Measurements from ENCODE around the gene EPB41L5.
A peak's percentile ranks its signal among the peaks of the same experiment; 100 is the strongest.

Gene EPB41L5

DNA sequence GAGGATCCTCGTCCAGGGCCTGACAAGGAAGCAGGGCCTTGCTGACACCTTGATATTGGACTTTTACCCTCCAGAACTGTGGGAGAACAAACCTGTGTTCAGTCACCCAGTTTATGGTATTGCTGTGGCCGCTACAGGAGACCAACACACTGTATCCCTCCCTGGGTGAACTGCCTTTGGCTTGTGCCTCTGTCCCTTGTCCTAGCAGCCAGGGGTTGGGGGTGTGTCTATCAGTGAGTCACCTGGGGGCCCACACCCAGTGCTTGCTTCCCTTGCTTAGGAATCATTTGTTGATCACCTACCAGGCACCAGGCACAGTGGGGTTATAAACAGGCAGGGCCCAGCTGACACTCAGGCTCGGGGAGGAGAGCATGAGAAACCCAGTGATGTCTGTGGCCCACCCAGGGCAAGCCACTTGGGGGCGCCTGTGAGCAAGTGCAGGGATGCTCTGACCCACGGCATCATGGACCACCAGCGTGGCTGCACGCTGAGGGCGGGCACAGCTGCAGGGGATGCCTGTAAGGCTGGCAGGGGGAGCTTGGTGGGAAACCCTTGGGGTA is 193.2 kb downstream of the EPB41L5 start:
- Histone ChIP-seq H3K4me2 (ENCODE audit: low read length) (no peak overlapping the region), H3K27me3 (ENCODE audit: control insufficient read depth, insufficient read depth, low read length) (no peaks in the 10 kb centered on the region), H3K9ac (ENCODE audit: low read depth, low read length) (no peak overlapping the region), H3K4me3 (ENCODE audit: low read length) (no peak overlapping the region), H3K4me1 (ENCODE audit: control insufficient read depth, insufficient read depth, low read length) (no peaks in the 10 kb centered on the region), H3K36me3 (ENCODE audit: insufficient read depth, low read length) (no peaks in the 10 kb centered on the region), H3K9me3 (replicated peaks; ENCODE audit: low read length) (no peaks in the 10 kb centered on the region)

DNA sequence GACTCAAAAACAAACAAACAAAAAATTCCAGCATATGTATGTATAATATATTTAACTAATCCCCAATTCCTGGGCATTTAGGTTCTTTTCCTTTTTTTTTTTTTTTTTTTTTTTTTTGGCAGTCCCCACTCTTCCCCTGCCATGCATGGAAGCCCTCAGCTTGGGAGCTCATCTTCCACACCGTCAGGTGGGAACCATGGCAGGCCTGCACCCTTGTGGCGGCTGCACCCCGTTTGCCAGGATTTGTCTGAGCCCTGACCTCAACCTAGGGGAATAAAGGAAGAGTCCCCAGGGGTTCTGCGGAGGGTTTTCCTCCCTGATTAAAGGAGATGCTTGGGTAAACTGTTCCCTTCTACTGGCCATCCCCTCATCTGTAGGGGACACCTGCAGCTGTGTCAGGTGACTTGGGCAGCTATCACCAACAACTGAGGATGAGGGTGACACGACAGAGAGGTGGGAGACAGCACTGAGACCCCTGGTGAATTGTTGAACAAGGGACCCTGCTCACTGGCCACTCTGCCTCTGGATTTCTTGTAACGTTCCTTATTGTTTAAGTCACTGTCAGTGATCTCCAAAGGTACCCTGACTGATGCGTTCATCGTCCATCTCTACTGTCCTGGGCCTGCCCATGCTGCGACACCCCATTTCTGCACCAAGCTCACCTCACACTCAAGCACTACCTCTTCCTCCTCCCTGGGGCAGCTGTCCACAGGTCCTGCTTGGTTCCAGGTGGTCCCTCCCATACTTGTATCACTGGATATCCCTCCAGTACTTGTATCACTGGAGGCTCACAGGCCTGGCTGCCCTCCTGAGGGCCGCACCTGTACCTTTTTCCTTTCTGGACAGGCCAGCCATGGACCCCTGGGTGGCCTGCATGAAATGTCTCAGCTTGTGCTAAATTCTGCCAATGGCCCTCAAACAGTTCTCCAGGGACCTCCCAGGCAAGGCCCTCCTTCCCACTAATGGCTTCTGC is 195.8 kb downstream of the EPB41L5 start:
- no peaks in the 10 kb centered on the region for H3K9me3 ChIP-seq (replicated peaks; ENCODE audit: low read length)
- no peaks in the 10 kb centered on the region for H3K36me3 ChIP-seq (ENCODE audit: insufficient read depth, low read length)
- no peak overlapping the region for H3K4me2 ChIP-seq (ENCODE audit: low read length)

DNA sequence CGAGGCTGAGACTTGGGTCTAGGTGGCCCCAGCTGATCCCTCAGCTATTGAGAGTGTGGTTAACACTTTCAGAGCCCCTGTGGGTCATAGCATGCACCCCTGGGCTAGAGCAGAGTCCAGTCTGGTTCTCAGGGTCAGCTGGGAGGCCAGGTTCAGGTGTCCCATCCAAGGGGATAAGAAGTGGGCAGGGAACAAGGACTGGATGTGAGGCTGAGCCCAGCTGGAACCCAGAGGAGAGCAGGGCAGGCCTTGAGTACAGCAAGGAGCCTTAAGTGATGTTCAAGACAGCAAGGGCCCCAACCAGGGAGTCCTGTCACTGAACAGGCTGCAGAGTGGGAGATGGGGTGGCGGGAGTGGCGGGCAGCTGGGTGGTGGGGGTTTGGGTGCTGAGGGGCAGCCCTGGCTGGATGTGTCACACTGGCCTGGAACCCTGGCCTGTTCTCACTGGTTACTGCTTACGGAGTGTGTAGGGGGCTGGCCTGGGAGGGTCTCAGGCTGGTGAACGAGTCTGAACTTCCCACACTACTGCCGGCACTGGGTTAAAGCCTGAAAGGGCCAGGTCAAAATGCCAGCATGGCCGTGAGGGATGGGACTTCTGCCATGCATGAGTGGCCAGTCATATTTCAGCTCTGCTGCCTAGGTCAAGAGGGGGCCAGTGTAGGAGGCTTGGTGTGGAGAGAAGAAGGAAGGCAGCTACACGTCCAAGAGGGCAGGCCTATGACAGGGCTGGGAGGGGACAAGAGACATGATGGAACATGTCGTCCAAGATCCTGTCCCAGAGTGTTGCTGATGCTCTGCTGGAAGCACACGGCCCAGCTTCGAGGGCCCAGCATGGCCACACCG is 196.8 kb downstream of the EPB41L5 start:
- H3K36me3 ChIP-seq (ENCODE audit: insufficient read depth, low read length): no peaks in the 10 kb centered on the region
- H3K4me1 ChIP-seq (ENCODE audit: control insufficient read depth, insufficient read depth, low read length): no peaks in the 10 kb centered on the region
- no peak overlapping the region for H3K4me2 ChIP-seq (ENCODE audit: low read length)
- H3K9me3 ChIP-seq (replicated peaks; ENCODE audit: low read length): no peaks in the 10 kb centered on the region
- H3K4me3 ChIP-seq (ENCODE audit: low read length): no peak overlapping the region
- no peak overlapping the region for H3K9ac ChIP-seq (ENCODE audit: low read depth, low read length)
- H3K27me3 ChIP-seq (ENCODE audit: control insufficient read depth, insufficient read depth, low read length): no peaks in the 10 kb centered on the region

More for the DNA sequence above, 195.8 kb downstream of the EPB41L5 start:
- Histone ChIP-seq H3K4me3 (ENCODE audit: low read length) (no peak overlapping the region), H3K4me1 (ENCODE audit: control insufficient read depth, insufficient read depth, low read length) (no peaks in the 10 kb centered on the region), H3K9ac (ENCODE audit: low read depth, low read length) (no peak overlapping the region), H3K27me3 (ENCODE audit: control insufficient read depth, insufficient read depth, low read length) (no peaks in the 10 kb centered on the region)

DNA sequence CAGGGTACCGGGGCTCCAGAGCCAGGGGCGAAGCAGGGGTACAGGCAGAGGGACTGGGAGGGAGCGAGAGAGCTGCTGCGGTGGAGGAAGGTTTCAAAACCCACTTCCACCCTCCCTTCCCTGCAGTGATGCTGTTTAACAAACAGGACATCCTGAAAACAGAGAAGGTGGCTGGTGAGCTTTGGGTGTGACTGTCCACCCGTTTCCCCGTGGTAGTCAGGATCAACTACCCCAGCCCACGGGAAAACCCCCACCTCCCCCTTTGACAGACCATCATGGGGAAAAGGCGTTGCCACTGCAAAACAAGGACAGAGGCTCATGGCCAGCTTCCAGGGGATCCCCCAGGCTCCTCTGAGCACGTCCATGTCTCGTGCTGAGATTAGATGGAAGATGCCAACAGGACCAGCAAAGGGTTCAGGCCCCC is 197.4 kb downstream of the EPB41L5 start:
- Histone ChIP-seq H3K9me3 (replicated peaks; ENCODE audit: low read length) (no peaks in the 10 kb centered on the region), H3K9ac (ENCODE audit: low read depth, low read length) (no peak overlapping the region), H3K36me3 (ENCODE audit: insufficient read depth, low read length) (no peaks in the 10 kb centered on the region), H3K4me3 (ENCODE audit: low read length) (no peak overlapping the region), H3K4me1 (ENCODE audit: control insufficient read depth, insufficient read depth, low read length) (no peaks in the 10 kb centered on the region), H3K4me2 (ENCODE audit: low read length) (no peak overlapping the region), H3K27me3 (ENCODE audit: control insufficient read depth, insufficient read depth, low read length) (no peaks in the 10 kb centered on the region)

DNA sequence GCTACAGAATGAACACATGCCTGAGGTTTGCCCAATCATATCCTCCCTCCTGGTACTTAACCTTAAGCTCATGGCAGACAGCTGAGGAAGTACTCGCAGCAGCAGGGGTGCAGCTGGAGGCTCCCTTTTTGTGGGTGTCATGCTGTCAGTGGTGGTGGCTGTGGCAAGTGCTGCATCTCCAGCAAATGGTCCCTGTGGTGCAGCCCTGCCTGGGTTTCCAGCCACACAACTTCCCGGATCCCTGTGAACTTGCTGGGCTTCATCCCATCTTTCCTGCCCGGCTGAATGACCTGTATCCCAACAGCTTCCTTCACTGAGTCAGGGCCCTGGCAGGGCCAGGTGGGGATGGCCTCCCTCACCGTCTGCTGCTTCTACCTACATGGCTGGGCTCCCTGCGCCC is 205.3 kb downstream of the EPB41L5 start:
- Histone ChIP-seq H3K9ac (ENCODE audit: low read depth, low read length) (no peak overlapping the region), H3K27me3 (ENCODE audit: control insufficient read depth, insufficient read depth, low read length) (no peaks in the 10 kb centered on the region), H3K4me1 (ENCODE audit: control insufficient read depth, insufficient read depth, low read length) (peaks cover 22% of the 10 kb centered on the region), H3K36me3 (ENCODE audit: insufficient read depth, low read length) (peaks cover 5% of the 10 kb centered on the region), H3K4me3 (ENCODE audit: low read length) (no peak overlapping the region), H3K9me3 (replicated peaks; ENCODE audit: low read length) (no peaks in the 10 kb centered on the region), H3K4me2 (ENCODE audit: low read length) (no peak overlapping the region)

DNA sequence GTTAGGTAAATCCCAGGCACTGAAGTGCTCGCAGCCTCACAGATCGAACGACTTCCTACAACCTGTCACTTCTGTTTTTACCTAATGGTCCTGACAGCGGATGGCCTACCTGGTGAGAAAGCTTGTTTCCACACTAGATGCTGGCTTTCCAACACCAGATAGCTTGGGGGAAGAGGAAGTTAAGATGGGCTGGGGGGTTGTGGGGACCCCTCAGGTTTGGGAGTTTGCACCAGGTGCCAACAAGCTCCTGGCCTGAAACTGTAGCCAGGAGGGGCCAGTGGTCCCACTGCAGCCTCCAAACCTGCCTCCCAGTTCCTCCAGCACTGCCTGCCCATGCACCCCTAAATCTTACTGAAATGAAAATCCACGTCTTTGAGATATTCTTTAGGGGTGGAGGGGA is 206.4 kb downstream of the EPB41L5 start:
- H3K36me3 ChIP-seq (ENCODE audit: insufficient read depth, low read length): peaks cover 5% of the 10 kb centered on the region
- H3K4me1 ChIP-seq (ENCODE audit: control insufficient read depth, insufficient read depth, low read length): peaks cover 27% of the 10 kb centered on the region
- H3K27me3 ChIP-seq (ENCODE audit: control insufficient read depth, insufficient read depth, low read length): no peaks in the 10 kb centered on the region
- H3K9me3 ChIP-seq (replicated peaks; ENCODE audit: low read length): no peaks in the 10 kb centered on the region
- no peak overlapping the region for H3K9ac ChIP-seq (ENCODE audit: low read depth, low read length)
- no peak overlapping the region for H3K4me3 ChIP-seq (ENCODE audit: low read length)
- no peak overlapping the region for H3K4me2 ChIP-seq (ENCODE audit: low read length)

DNA sequence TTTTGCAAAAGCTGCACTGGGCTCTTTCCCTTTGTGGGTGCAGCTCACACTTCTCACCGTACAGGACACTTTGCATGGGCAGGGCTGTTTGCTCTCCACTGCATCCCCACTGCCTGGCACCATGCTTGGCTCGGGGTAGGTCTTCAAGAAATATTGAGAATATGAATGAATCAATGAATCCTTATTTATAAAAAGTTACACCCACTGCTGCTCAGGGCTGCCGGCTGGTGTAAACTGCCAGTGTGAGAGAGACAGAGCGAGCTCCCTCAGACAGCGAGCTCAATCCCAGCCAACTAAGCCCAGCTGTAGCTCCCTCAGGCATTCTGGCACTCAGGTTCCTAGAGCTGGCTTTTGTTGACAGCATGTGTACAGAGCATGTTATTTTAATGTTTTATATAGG is 206.9 kb downstream of the EPB41L5 start:
- Histone ChIP-seq H3K9me3 (replicated peaks; ENCODE audit: low read length) (no peaks in the 10 kb centered on the region), H3K4me3 (ENCODE audit: low read length) (no peak overlapping the region), H3K36me3 (ENCODE audit: insufficient read depth, low read length) (peaks cover 5% of the 10 kb centered on the region), H3K4me2 (ENCODE audit: low read length) (no peak overlapping the region), H3K9ac (ENCODE audit: low read depth, low read length) (no peak overlapping the region), H3K27me3 (ENCODE audit: control insufficient read depth, insufficient read depth, low read length) (no peaks in the 10 kb centered on the region), H3K4me1 (ENCODE audit: control insufficient read depth, insufficient read depth, low read length) (peaks cover 27% of the 10 kb centered on the region)

DNA sequence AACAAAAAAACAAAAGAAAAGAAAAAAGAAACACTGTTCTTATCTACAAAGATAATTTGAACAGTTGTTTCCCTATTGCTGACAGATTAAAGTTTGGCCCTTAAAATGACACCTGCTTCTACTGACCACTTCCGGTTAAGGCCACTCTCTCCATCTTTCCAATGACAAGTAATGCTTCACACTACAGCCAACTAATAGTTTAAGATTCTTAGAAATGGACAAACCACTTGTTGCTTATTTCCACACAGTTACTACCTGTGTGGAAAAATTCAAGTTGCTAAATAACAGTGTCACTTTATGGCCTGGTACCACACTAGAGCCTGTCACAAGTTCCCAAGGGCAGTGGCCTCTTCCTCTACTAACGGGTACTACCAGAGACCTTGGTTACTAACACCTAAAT is 207.9 kb downstream of the EPB41L5 start:
- no peaks in the 10 kb centered on the region for H3K9me3 ChIP-seq (replicated peaks; ENCODE audit: low read length)
- peaks cover 5% of the 10 kb centered on the region for H3K36me3 ChIP-seq (ENCODE audit: insufficient read depth, low read length)
- H3K4me2 ChIP-seq (ENCODE audit: low read length): peak overlapping the region; percentile 48
- H3K9ac ChIP-seq (ENCODE audit: low read depth, low read length): no peak overlapping the region
- H3K4me3 ChIP-seq (ENCODE audit: low read length): no peak overlapping the region
- peaks cover 27% of the 10 kb centered on the region for H3K4me1 ChIP-seq (ENCODE audit: control insufficient read depth, insufficient read depth, low read length)
- no peaks in the 10 kb centered on the region for H3K27me3 ChIP-seq (ENCODE audit: control insufficient read depth, insufficient read depth, low read length)

DNA sequence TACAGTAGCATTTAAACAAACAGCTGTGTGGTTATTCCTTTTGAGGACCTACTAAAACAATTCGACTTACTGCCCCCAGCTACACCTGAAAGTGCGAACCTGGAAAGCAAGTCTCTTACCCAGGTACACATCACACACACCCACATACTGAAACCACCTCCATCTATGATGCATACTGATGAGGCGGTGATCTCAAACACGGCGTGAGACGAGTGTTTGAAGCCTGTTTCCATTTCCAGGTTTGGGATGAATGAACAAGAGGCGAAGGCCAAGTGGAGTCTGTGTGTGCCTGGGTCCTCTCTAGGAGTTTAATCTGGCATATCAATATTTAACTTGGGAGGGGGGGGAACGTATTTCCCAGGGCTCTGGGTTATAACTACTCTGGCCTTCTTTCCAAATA is 208.7 kb downstream of the EPB41L5 start:
- peak overlapping the region; percentile 48 for H3K4me2 ChIP-seq (ENCODE audit: low read length)
- H3K36me3 ChIP-seq (ENCODE audit: insufficient read depth, low read length): peaks cover 5% of the 10 kb centered on the region
- no peaks in the 10 kb centered on the region for H3K9me3 ChIP-seq (replicated peaks; ENCODE audit: low read length)
- H3K9ac ChIP-seq (ENCODE audit: low read depth, low read length): no peak overlapping the region
- H3K4me1 ChIP-seq (ENCODE audit: control insufficient read depth, insufficient read depth, low read length): peaks cover 27% of the 10 kb centered on the region
- H3K27me3 ChIP-seq (ENCODE audit: control insufficient read depth, insufficient read depth, low read length): no peaks in the 10 kb centered on the region
- H3K4me3 ChIP-seq (ENCODE audit: low read length): peak overlapping the region; percentile 36

DNA sequence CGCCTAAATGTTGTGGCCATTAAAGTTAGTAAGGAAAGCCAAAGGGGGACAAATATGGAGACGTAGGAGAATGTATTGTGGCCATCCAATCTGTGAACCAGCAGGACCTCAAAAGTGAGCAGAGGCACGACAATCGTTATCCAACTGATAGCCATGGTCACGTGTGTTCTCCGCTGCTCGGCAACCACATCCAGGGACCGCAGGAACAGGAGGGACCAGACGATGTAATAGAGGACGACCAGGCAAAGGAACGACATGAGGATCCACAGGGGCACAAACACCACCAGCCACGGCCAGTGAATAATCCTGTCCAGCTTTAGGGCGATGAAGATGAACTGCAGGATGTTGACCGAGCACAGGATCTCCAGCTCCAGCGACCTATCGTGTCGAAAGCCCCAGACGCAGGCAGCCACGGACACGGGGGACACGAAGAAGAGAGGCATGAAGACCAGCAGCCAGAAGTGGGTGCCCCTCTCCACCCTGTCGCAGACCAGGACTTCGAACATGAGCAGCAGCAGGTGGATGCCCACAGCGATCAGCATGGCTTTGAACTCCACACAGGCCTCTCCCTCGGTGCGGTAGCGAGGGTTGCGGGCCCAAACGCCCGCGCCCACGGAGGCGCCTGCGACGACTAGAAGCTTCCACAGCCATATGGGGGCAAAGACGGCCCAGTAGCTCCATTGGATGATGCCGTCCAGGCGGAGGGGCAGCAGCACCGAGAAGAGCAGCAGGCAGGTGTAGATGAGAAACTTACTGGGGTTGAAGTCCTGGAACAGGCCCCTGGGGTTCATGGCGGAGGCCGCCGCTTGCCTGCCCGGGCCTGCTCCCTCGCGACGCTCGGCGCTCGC is 209.5 kb downstream of the EPB41L5 start:
- peak overlapping the region; percentile 81 for H3K4me3 ChIP-seq (ENCODE audit: low read length)
- H3K36me3 ChIP-seq (ENCODE audit: insufficient read depth, low read length): peaks cover 5% of the 10 kb centered on the region
- peaks cover 27% of the 10 kb centered on the region for H3K4me1 ChIP-seq (ENCODE audit: control insufficient read depth, insufficient read depth, low read length)
- peak overlapping the region; percentile 89 for H3K9ac ChIP-seq (ENCODE audit: low read depth, low read length)
- peak overlapping the region; percentile 77 for H3K4me2 ChIP-seq (ENCODE audit: low read length)
- H3K9me3 ChIP-seq (replicated peaks; ENCODE audit: low read length): no peaks in the 10 kb centered on the region
- H3K27me3 ChIP-seq (ENCODE audit: control insufficient read depth, insufficient read depth, low read length): no peaks in the 10 kb centered on the region
